ENCODE results near the gene INTS6.

DNA sequence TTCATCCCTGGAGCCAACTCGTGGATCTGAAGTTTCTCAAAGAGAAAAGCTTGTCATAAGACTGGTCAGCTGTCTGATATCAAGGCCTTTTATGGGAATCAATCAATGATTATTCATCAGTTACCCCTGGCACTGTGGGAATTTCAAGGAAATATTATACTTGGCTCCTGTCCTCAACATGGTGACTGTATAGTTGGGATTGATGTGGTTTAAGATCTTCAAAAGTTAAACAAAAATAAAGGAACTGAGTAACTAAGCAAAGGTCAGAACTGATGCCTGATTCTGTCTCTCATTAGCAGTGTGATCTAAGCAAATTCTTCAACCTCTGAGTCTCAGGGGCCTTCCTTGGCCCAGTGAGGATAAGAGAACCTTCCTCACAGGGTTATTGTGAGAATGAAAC lies 135.6 kb downstream of the INTS6 start:
- TF ChIP-seq CTCF (IDR thresholded peaks at IDR 0.05) (no peak), POLR2A (IDR thresholded peaks at IDR 0.05) (no peak)
